ENCODE results near the gene NUP50.
A peak's percentile ranks its signal among the peaks of the same experiment; 100 is the strongest.

NUP50 gene

DNA sequence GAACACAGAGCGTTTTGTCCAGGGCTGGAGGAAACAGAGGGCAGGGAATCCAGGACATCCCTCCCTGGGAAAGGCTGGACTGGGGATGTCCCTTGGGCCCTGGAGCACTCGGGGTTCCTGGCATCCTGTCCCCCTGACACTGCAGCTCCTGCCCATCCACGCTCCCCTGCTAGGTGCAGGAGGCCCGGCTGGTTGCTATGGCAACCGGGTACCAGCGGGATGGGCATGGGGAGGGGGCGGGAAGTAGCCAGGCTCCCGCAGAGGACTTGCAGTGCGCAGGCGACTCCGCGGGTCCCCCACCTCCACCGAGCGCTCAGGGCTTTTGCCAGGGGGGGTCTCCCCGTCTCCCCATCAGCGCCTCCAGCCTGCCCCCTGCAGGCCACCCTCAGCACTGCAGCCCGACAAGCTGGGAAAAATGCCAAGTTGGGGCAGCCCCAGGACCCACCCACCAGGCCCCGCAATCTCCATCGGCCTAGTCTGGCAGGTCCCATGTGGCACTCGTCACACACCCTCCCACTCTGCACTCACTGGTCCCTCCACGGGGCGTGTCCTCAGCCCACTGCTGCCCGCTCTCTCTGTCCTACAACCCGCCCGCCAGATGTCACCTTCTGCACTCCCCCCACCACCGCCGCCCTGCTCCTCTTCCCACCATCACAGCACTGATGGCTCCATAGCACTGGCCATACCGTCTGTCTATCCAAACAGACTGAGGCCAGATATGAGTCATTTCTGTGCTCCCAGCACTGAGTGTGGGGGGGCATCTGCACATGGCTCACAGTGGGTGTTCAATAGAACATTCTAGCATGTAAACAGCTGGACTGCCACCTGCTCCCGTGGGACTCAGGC lies 45.5 kb downstream of the NUP50 start:
- DNase-seq (ENCODE audit: extremely low spot score), result peak; percentile 54
- TF ChIP-seq PKNOX1 (IDR thresholded peaks at IDR 0.05) (no peak), FOXM1 (IDR thresholded peaks at IDR 0.05; ENCODE audit: borderline replicate concordance) (peak; percentile 82)
- POLR2A ChIA-PET, result interaction anchor here (1.1 kb wide), 1 partner anchor 54 kb away, joined by 3 read pairs; no protein-coding TSS in a partner anchor
- CTCF ChIA-PET, result interaction anchor here (1.3 to 2.3 kb wide), 3 partner anchors 11 to 37 kb away, joined by 3 to 7 read pairs (median 3); no protein-coding TSS in a partner anchor

- ChIA-PET POLR2A (no interaction called here), CTCF (interaction anchor here (0.6 to 2.3 kb wide), 2 partner anchors 10 to 226 kb away, joined by 3 to 7 read pairs; no protein-coding TSS in a partner anchor)
- TF ChIP-seq TARDBP (IDR thresholded peaks at IDR 0.05), result no peak
- no peak for TF ChIP-seq FOXM1 (IDR thresholded peaks at IDR 0.05; ENCODE audit: borderline replicate concordance)
- no peak for TF ChIP-seq PKNOX1 (IDR thresholded peaks at IDR 0.05)
- TF ChIP-seq NFRKB (IDR thresholded peaks at IDR 0.05), result no peak
- TF ChIP-seq HDGF (IDR thresholded peaks at IDR 0.05; ENCODE audit: borderline replicate concordance), result no peak
- no peak for TF ChIP-seq FOXA1 (IDR thresholded peaks at IDR 0.05)
- TF ChIP-seq L3MBTL2 (conservative IDR thresholded peaks at IDR 0.05), result no peak
- no peak for DNase-seq (ENCODE audit: extremely low spot score)
These were observed 46.4 kb downstream of the NUP50 start for GRCh38 chr22:45210174-45210573.

GRCh38 chr22:45210577-45210976 lies 46.9 kb downstream of the NUP50 start:
- ChIA-PET POLR2A (no interaction called here), CTCF (interaction anchor here (0.6 to 0.9 kb wide), 2 partner anchors 15 to 226 kb away, joined by 3 read pairs; no protein-coding TSS in a partner anchor)
- TF ChIP-seq FOXM1 (IDR thresholded peaks at IDR 0.05; ENCODE audit: borderline replicate concordance) (no peak), NFRKB (IDR thresholded peaks at IDR 0.05) (no peak), TARDBP (IDR thresholded peaks at IDR 0.05) (no peak), HDGF (IDR thresholded peaks at IDR 0.05; ENCODE audit: borderline replicate concordance) (no peak), ZNF384 (IDR thresholded peaks at IDR 0.05) (no peak), BHLHE40 (IDR thresholded peaks at IDR 0.05; ENCODE audit: borderline replicate concordance) (no peak), PKNOX1 (IDR thresholded peaks at IDR 0.05) (no peak), SP1 (IDR thresholded peaks at IDR 0.05) (no peak), SUZ12 (IDR thresholded peaks at IDR 0.05) (no peak), CTBP1 (IDR thresholded peaks at IDR 0.05; ENCODE audit: borderline replicate concordance) (no peak), LEF1 (IDR thresholded peaks at IDR 0.05; ENCODE audit: borderline replicate concordance) (no peak), FOXK2 (IDR thresholded peaks at IDR 0.05) (no peak), ARNT (IDR thresholded peaks at IDR 0.05) (no peak), ELF4 (IDR thresholded peaks at IDR 0.05) (no peak), FOXA1 (IDR thresholded peaks at IDR 0.05) (no peak), L3MBTL2 (conservative IDR thresholded peaks at IDR 0.05) (no peak)
- no peak for DNase-seq (ENCODE audit: extremely low spot score)

DNA sequence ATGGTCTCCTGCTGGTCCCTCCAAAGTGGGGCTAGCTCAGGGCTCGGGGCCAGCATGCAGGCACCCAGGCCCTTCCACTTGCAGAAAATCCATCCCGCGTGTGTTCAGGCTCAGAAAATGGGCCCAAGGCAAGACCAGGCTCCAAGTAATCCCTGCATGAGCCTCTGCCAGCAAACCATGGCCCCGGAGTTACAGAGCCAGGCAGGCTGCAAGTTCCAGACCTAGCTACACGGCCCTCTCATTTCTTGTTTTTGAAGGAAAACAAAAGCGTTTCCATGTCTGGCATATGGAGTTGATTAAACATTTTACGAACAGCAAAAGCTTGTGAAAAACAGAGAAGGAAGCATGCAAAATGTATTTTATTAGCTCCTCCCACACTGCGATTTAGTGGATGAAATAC lies 47.3 kb downstream of the NUP50 start:
- TF ChIP-seq PKNOX1 (IDR thresholded peaks at IDR 0.05) (no peak), BHLHE40 (IDR thresholded peaks at IDR 0.05; ENCODE audit: borderline replicate concordance) (no peak), SUZ12 (IDR thresholded peaks at IDR 0.05) (no peak), FOXK2 (IDR thresholded peaks at IDR 0.05) (no peak), NFRKB (IDR thresholded peaks at IDR 0.05) (no peak), ELF4 (IDR thresholded peaks at IDR 0.05) (no peak), ARNT (IDR thresholded peaks at IDR 0.05) (no peak), HDGF (IDR thresholded peaks at IDR 0.05; ENCODE audit: borderline replicate concordance) (no peak), TARDBP (IDR thresholded peaks at IDR 0.05) (no peak), FOXM1 (IDR thresholded peaks at IDR 0.05; ENCODE audit: borderline replicate concordance) (no peak), CTBP1 (IDR thresholded peaks at IDR 0.05; ENCODE audit: borderline replicate concordance) (no peak), L3MBTL2 (conservative IDR thresholded peaks at IDR 0.05) (no peak), FOXA1 (IDR thresholded peaks at IDR 0.05) (no peak), ZNF384 (IDR thresholded peaks at IDR 0.05) (no peak), SP1 (IDR thresholded peaks at IDR 0.05) (no peak), LEF1 (IDR thresholded peaks at IDR 0.05; ENCODE audit: borderline replicate concordance) (no peak)
- DNase-seq (ENCODE audit: extremely low spot score), result no peak
- CTCF ChIA-PET, result interaction anchor here (0.9 kb wide), 1 partner anchor 15 kb away, joined by 3 read pairs; no protein-coding TSS in a partner anchor
- POLR2A ChIA-PET, result no interaction called here

DNA sequence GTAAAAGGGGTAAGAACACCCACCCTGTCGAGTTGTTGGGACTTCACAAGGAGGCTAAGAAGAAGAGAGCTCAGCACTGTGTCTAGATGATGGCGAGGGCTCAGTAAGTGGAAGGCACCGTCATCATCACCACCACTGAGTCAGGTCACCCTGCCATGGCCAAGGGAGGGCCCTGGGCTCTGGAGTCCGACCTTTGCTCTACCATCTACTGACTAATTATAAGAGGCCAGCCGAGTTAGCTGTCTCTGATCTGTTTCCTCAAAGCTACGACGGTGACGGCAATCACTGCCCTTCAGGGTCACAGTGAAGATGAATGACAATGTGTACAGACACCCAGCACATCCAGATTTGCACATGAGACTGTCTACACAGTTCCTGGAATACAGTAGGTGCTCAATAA lies 47.7 kb downstream of the NUP50 start:
- ChIA-PET POLR2A (no interaction called here), CTCF (interaction anchor here (0.9 kb wide), 1 partner anchor 14 kb away, joined by 3 read pairs; no protein-coding TSS in a partner anchor)
- no peak for TF ChIP-seq L3MBTL2 (conservative IDR thresholded peaks at IDR 0.05)
- TF ChIP-seq SUZ12 (IDR thresholded peaks at IDR 0.05), result no peak
- no peak for TF ChIP-seq NFRKB (IDR thresholded peaks at IDR 0.05)
- TF ChIP-seq ELF4 (IDR thresholded peaks at IDR 0.05), result no peak
- no peak for TF ChIP-seq TARDBP (IDR thresholded peaks at IDR 0.05)
- DNase-seq (ENCODE audit: extremely low spot score), result no peak
